GM19455 (cell line): ENCODE measurements around the gene RMND5B.
"Not testable (repeated sequence)": the region's sequence is repeated elsewhere in the genome, so short reads cannot be mapped to it uniquely, and the experiment has no call there.

Experiments used
- ATAC-seq: cut with Tn5 transposase; IDR thresholded peaks from one replicate; pipeline ENCODE4 v1.9.1; 2021; ENCODE audit not compliant: unreplicated experiment

The RMND5B gene

GRCh38 chr5:178163772-178164735 is 33.2 kb downstream of the RMND5B start:
- ATAC-seq, result peak; percentile 83

DNA sequence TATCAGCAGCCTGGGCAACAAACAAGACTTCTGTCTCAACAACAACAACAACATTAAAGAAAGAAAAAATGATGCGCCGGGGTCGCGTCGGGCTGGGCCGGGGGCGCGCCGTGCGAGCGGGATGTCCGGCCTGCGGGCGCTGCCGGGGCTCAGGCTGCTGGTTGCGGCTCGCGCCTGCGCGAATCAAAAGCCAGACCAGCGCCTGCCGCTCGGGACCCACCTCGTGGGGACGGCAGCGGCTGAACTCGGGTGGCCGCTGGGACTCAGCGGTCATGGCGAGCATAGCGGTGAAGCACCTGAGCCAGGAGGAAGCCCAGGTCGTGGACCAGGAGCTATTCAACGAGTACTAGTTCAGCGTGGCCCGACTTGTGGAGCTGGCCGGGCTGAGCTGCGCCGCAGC is 34.8 kb downstream of the RMND5B start:
- no peak for ATAC-seq

DNA sequence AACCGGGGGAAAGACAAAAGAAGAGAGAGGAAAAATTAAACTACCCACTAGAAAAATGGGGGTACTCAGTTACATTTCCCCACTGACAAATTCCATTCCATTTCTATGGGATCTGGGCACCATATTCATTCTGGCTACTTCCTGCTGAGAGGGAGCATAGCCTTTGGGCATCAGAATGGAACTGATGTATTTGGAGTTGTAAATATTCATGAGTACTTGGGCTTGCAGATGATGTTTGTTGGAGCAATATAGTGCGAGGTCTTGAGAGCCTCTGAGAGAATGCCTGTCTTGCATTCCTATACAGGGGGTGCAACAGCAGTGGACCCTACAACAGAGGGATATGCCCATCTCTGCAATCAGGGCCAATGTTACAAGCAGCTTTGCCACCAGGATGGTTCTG is 39.6 kb downstream of the RMND5B start:
- ATAC-seq, result no peak

GRCh38 chr5:178174456-178174855 is 43.6 kb downstream of the RMND5B start:
- no peak for ATAC-seq

- ATAC-seq, result no peak
Measured at GRCh38 chr5:178176791-178177190, 46.0 kb downstream of the RMND5B start.

- ATAC-seq, result no peak
Measured at GRCh38 chr5:178177569-178177968, 46.8 kb downstream of the RMND5B start.

GRCh38 chr5:178180141-178180863 is 49.5 kb downstream of the RMND5B start:
- no peak for ATAC-seq

DNA sequence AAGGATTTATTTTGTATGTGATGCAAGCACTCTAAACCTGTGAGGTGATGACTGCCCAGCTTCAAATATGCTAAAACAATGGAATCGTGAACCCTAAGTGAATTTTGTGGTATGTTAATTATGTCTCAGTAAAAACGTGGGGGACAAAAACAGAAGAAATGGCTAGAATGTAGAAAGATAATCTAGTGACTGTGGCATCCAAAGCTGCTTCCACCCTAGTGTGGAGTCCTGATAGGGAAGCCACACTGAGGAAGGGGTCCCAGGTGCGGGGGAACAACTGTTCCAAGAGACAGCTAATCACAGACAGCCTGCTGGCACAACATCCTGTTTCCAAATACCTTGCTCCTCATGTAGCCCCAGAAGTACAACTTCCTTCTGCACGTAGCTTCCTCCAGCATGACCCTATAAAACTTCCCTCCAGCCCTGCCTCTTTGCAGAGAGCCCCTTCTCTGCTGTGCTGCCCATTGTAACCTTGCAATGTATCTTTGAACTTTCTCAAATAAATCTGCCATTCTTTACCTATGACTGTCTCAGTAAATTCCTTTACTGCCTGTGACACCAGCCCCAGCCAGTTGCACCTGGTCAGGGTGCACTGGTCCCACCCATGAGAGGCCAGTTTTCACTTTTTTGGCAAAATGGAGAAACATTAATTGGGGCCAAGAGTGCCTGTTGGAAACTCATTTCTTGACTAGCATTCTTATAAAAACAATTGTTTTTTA is 51.5 kb downstream of the RMND5B start:
- no peak for ATAC-seq

GRCh38 chr5:178186427-178186826 is 55.6 kb downstream of the RMND5B start:
- no peak for ATAC-seq

- ATAC-seq, result no peak
Measured at GRCh38 chr5:178187014-178187413, 56.2 kb downstream of the RMND5B start, which contains the start of gene GMCL2. Gene GMCL2 (minus strand): TSS chr5:178187371. CDS start chr5:178187299, 72 bp downstream.

GRCh38 chr5:178189433-178189832 is 58.6 kb downstream of the RMND5B start:
- no peak for ATAC-seq

DNA sequence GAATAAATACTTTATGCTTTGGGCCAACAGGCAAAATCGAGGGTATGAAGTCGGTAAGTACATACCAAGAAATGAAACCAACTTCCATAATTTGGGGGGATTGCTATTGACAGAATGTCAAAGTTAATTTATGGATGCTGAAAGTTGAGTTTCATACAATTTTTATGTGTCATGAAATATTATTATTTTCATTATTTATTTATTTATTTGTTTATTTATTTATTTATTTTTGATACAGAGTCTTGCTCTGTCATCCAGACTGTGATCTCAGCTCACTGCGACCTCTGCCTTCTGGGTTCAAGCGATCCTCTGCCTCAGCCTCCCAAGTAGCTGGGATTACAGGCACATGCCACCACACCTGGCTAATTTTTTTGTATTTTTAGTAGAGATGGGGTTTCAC is 60.8 kb downstream of the RMND5B start:
- ATAC-seq, result no peak

DNA sequence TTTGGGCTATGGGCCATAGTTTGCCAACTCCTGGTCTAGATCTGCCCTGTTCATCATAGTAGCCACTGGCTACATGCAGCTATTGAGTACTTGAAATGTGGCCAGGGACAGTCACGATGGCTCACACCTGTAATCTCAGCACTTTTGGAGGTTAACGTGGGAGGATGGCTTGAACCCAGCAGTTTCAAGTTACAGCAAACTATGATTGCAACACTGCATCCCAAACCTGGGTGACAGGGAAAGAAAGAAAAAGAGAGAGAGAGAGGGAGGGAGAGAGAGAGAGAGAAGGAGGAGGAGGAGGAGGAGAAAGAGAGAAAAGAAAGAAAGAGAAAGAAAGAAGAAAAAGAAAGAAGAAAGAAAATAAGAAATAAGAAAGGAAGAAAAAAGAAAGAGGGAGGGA is 61.4 kb downstream of the RMND5B start:
- no peak for ATAC-seq

GRCh38 chr5:178192787-178193186 is 62.0 kb downstream of the RMND5B start:
- ATAC-seq, result no peak

DNA sequence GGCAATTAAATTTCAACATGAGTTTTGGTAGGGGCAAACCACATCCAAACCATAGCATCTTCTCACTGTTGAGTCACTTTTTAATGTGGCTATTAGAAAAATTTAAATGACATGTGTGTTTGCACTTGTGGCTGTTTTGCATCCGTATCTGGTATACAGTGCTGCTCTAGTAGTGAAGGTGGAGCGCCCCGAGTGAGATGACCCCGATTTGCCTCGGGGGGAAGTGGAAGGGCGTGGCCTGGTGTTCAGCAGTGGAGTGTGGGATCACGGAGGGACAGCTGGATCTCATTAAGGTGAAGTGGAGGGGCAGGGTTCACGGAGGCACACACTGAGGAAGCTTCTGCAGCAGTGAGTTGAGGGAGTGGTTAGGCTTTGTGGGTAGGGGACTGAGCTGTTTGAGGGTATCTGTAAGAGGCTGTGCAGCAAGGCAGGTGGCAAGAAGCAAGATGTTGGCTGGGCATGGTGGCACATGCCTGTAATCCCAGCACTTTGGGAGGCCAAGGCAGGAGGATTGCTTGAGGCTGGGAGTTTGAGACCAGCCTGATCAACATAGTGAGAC is 62.5 kb downstream of the RMND5B start:
- ATAC-seq, result no peak

DNA sequence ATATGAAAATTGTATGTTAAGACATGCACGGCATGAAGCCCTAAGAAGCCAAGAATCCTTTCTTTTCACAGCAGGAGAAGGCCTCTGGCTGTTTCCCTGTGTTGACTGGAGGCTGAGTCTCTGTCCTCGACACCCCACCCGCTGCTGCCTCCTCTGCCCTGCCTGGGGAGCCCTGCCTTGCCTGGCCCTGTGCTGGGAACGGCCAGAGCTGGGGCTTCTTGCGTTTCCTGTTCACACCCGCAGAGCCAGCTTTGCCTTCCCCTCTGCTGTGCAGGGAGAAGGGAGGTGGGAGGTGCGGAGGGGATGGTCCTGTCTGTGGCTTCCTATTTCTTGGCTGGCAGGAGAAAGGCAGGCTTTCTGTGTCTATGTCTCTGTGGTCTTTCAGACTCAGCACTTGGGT is 63.2 kb downstream of the RMND5B start:
- no peak for ATAC-seq

DNA sequence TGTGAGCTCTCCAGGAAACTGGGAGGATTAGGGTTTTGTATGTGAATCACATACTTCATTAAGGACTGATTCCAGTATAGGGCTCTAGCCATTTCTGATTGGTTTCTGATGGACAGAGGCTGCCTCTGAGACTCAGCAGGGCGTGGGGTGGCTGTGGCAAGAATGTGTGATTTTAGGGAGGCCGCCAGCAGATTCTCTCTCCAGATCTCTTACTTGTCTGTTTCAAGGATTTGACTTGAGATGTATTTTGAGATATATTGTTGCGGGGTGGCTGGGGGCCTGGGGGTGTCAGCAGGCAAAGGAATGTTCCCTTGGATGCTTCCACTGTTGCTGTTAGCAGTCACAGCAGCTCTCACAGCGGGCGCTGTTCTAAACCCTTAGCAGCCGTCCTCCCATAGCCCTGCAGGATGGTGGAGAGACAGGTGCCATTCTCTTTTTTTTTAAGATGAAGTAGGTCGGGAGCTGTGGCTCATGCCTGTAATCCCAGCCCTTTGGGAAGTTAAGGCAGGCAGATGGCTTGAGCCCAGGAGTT is 65.5 kb downstream of the RMND5B start:
- ATAC-seq, result no peak

- ATAC-seq, result no peak
Measured at GRCh38 chr5:178196986-178197385, 66.2 kb downstream of the RMND5B start.

- ATAC-seq, result not testable (repeated sequence)
Measured at GRCh38 chr5:178198151-178198550, 67.3 kb downstream of the RMND5B start.

DNA sequence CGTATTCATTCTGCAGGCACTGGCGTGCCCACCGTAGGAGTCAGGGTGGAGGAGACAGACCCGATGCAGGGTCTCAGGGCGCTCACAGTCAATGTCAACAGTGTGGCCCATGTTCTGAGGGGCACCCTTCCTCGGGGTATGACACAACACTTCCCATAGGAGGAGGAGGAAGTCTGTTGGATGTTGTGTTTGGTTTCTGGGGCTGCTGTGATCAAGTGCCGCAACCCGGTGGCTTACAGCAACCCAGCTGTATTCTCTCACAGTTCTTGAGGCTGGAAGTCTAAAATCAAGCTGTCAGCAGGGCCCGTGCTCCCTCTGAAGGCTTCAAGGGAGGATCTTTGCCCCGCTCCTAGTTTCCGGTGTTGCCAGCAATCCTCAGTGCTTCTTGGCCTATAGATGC is 67.9 kb downstream of the RMND5B start:
- ATAC-seq, result no peak
